Cardiac fibroblast (primary cell): ENCODE data around the gene SPHK2.

ENCODE experiments used
- DNase-seq, 2 donors: peaks; one replicate each; pipeline versions ENCODE4 v3.0.0 to v3.0.0-alpha.2; 2010; ENCODE audit warnings: low read depth in 2 of 2
- H3K4me3 ChIP-seq, 2 donors: replicated peaks in 1 of 2; 1 replicate in 1 of 2; 2 replicates in 1 of 2; pipeline ENCODE4 v1.5.1; 2011; ENCODE audit warnings: low read depth in 2 of 2, low read length in 2 of 2, mild to moderate bottlenecking in 2 of 2, moderate library complexity in 1 of 2
- CTCF ChIP-seq: IDR thresholded peaks from one replicate; pipeline ENCODE4 v1.5.1; 2011; ENCODE audit warnings: low read depth, mild to moderate bottlenecking, low read length, inconsistent platforms

The SPHK2 gene

GRCh38 chr19:48664476-48664875 lies 45.2 kb downstream of the SPHK2 start:
- no peak for TF ChIP-seq CTCF
- H3K4me3 ChIP-seq: no peak overlapping the region
- no peak for DNase-seq

GRCh38 chr19:48665786-48666185 lies 46.5 kb downstream of the SPHK2 start:
- H3K4me3 ChIP-seq: no peak overlapping the region
- TF ChIP-seq CTCF: no peak
- no peak for DNase-seq

- H3K4me3 ChIP-seq: no peak overlapping the region
- DNase-seq: no peak
- no peak for TF ChIP-seq CTCF
Observed at GRCh38 chr19:48668332-48668731, 49.0 kb downstream of the SPHK2 start.

- H3K4me3 ChIP-seq: no peak overlapping the region
- no peak for DNase-seq
- no peak for TF ChIP-seq CTCF
Observed at GRCh38 chr19:48668761-48669160, 49.5 kb downstream of the SPHK2 start.

- DNase-seq: no peak
- no peak for TF ChIP-seq CTCF
- no peak overlapping the region for H3K4me3 ChIP-seq
Observed at GRCh38 chr19:48669903-48670668, 50.8 kb downstream of the SPHK2 start.

GRCh38 chr19:48670699-48671445 lies 51.6 kb downstream of the SPHK2 start:
- H3K4me3 ChIP-seq: no peak overlapping the region
- DNase-seq: no peak
- no peak for TF ChIP-seq CTCF
